GM12891 (cell line): ENCODE data around the gene NR5A1.

Source experiments
- PAX5 ChIP-seq: IDR thresholded peaks from 2 replicates; pipeline ENCODE4 v1.6.1; 2011; ENCODE audit warnings: low read length, moderate library complexity, mild to moderate bottlenecking; ENCODE audit not compliant: insufficient read depth, severe bottlenecking
- POLR2A ChIP-seq: IDR thresholded peaks from 2 replicates; pipeline ENCODE4 v1.6.1; 2011; ENCODE audit warnings: low read depth, low read length, control low read depth
- POLR2AphosphoS5 ChIP-seq: IDR thresholded peaks from 2 replicates; pipeline ENCODE4 v1.6.1; 2011; ENCODE audit warnings: low read depth, low read length, control low read depth
- POU2F2 ChIP-seq: IDR thresholded peaks from 2 replicates; pipeline ENCODE4 v1.6.1; 2011; ENCODE audit warnings: low read depth, mild to moderate bottlenecking, control low read depth, low read length, moderate library complexity
- SPI1 ChIP-seq: IDR thresholded peaks from 2 replicates; pipeline ENCODE4 v1.6.1; 2011; ENCODE audit warnings: low read depth, low read length, control low read depth
- TAF1 ChIP-seq: IDR thresholded peaks from 2 replicates; pipeline ENCODE4 v1.6.1; 2011; ENCODE audit warnings: low read depth, low read length, control low read depth

- no peak for TF ChIP-seq POLR2AphosphoS5
- no peak for TF ChIP-seq TAF1
- TF ChIP-seq POLR2A, result no peak
- TF ChIP-seq SPI1, result no peak
- no peak for TF ChIP-seq PAX5
- no peak for TF ChIP-seq POU2F2
Observed at GRCh38 chr9:124465736-124466135, 41.5 kb downstream of the NR5A1 start.
